Measurements from ENCODE around the gene NR2F1. TPM values are rescaled to one million over a fixed set of nuclear protein-coding genes. Genes with fewer than 3 reads are reported as not detected.

The NR2F1 gene
- total RNA-seq, 1 donor from 2014 or later = 2.1 TPM

GRCh38 chr5:93621327-93621798 is 38.3 kb downstream of the NR2F1 start:
- Mint-ChIP-seq H3K4me3 (ENCODE audit: unreplicated experiment) (peak overlapping the region; percentile 44), H3K9me3 (ENCODE audit: unreplicated experiment) (no peaks in the 10 kb centered on the region), H3K36me3 (ENCODE audit: low read depth, unreplicated experiment) (no peaks in the 10 kb centered on the region), H3K27ac (ENCODE audit: unreplicated experiment) (peak overlapping the region; percentile 92), H3K4me1 (ENCODE audit: unreplicated experiment) (peaks cover 7% of the 10 kb centered on the region), H3K27me3 (ENCODE audit: unreplicated experiment) (peaks cover 19% of the 10 kb centered on the region)
- peak; percentile 73 for DNase-seq (ENCODE audit: low spot score)
- TF ChIP-seq CTCF (IDR thresholded peaks at IDR 0.05; ENCODE audit: unreplicated experiment) = no peak

GRCh38 chr5:93622240-93622885 is 39.3 kb downstream of the NR2F1 start:
- peak overlapping the region; percentile 67 for H3K27ac Mint-ChIP-seq (ENCODE audit: unreplicated experiment)
- peaks cover 7% of the 10 kb centered on the region for H3K4me1 Mint-ChIP-seq (ENCODE audit: unreplicated experiment)
- H3K36me3 Mint-ChIP-seq (ENCODE audit: low read depth, unreplicated experiment) = no peaks in the 10 kb centered on the region
- H3K27me3 Mint-ChIP-seq (ENCODE audit: unreplicated experiment) = peaks cover 15% of the 10 kb centered on the region
- TF ChIP-seq CTCF (IDR thresholded peaks at IDR 0.05; ENCODE audit: unreplicated experiment) = no peak
- DNase-seq (ENCODE audit: low spot score) = no peak
- H3K9me3 Mint-ChIP-seq (ENCODE audit: unreplicated experiment) = no peaks in the 10 kb centered on the region
- H3K4me3 Mint-ChIP-seq (ENCODE audit: unreplicated experiment) = peak overlapping the region; percentile 44

GRCh38 chr5:93623153-93623552 is 40.1 kb downstream of the NR2F1 start:
- Mint-ChIP-seq H3K4me3 (ENCODE audit: unreplicated experiment) (no peak overlapping the region), H3K4me1 (ENCODE audit: unreplicated experiment) (peaks cover 7% of the 10 kb centered on the region), H3K36me3 (ENCODE audit: low read depth, unreplicated experiment) (no peaks in the 10 kb centered on the region), H3K27me3 (ENCODE audit: unreplicated experiment) (peaks cover 15% of the 10 kb centered on the region), H3K27ac (ENCODE audit: unreplicated experiment) (no peak overlapping the region), H3K9me3 (ENCODE audit: unreplicated experiment) (no peaks in the 10 kb centered on the region)
- no peak for DNase-seq (ENCODE audit: low spot score)
- TF ChIP-seq CTCF (IDR thresholded peaks at IDR 0.05; ENCODE audit: unreplicated experiment) = no peak

GRCh38 chr5:93626801-93627200 is 43.8 kb downstream of the NR2F1 start:
- Mint-ChIP-seq H3K9me3 (ENCODE audit: unreplicated experiment) (no peaks in the 10 kb centered on the region), H3K4me1 (ENCODE audit: unreplicated experiment) (peaks cover under 1% of the 10 kb centered on the region), H3K36me3 (ENCODE audit: low read depth, unreplicated experiment) (no peaks in the 10 kb centered on the region), H3K27ac (ENCODE audit: unreplicated experiment) (no peak overlapping the region), H3K27me3 (ENCODE audit: unreplicated experiment) (peaks cover 2% of the 10 kb centered on the region), H3K4me3 (ENCODE audit: unreplicated experiment) (no peak overlapping the region)
- TF ChIP-seq CTCF (IDR thresholded peaks at IDR 0.05; ENCODE audit: unreplicated experiment) = no peak
- no peak for DNase-seq (ENCODE audit: low spot score)

- Mint-ChIP-seq H3K4me3 (ENCODE audit: unreplicated experiment) (no peak overlapping the region), H3K36me3 (ENCODE audit: low read depth, unreplicated experiment) (no peaks in the 10 kb centered on the region), H3K4me1 (ENCODE audit: unreplicated experiment) (no peaks in the 10 kb centered on the region), H3K27me3 (ENCODE audit: unreplicated experiment) (peaks cover 2% of the 10 kb centered on the region), H3K27ac (ENCODE audit: unreplicated experiment) (no peak overlapping the region), H3K9me3 (ENCODE audit: unreplicated experiment) (no peaks in the 10 kb centered on the region)
- no peak for DNase-seq (ENCODE audit: low spot score)
- TF ChIP-seq CTCF (IDR thresholded peaks at IDR 0.05; ENCODE audit: unreplicated experiment) = no peak
Measured at GRCh38 chr5:93632327-93632726, 49.3 kb downstream of the NR2F1 start.
